K562 (cell line): ENCODE results near the gene CFP. TPM values are rescaled to one million over a fixed set of nuclear protein-coding genes. Genes with fewer than 3 reads are reported as not detected.

Source experiments
- ADNP ChIP-seq: fragments of 200-800 bp; sonication (Bioruptor generic); IDR thresholded peaks from 2 replicates; pipeline ENCODE4 v1.6.1; 2016; ENCODE audit warnings: missing genetic modification characterization, missing compliant biosample characterization
- CREM ChIP-seq: IDR thresholded peaks from 2 replicates; pipeline ENCODE4 v1.6.1; 2014; ENCODE audit warnings: antibody characterized with exemption, low read depth
- HCFC1 ChIP-seq: IDR thresholded peaks from 2 replicates; pipeline ENCODE4 v1.6.1; 2012; ENCODE audit warnings: low read depth, low read length, improper control_type of control experiment
- HSF4 ChIP-seq: fragments of 250-450 bp; sonication (Bioruptor Pico); IDR thresholded peaks from 2 replicates; pipeline ENCODE4 v2.1.2; 2022; ENCODE audit warnings: mild to moderate bottlenecking, moderate library complexity, borderline replicate concordance
- KLF1 ChIP-seq: fragments of 450-650 bp; IDR thresholded peaks from 2 replicates; pipeline ENCODE4 v1.6.1; 2016; ENCODE audit warnings: missing genetic modification characterization, missing compliant biosample characterization
- MEIS2 ChIP-seq: fragments of 450-650 bp; IDR thresholded peaks from 2 replicates; pipeline ENCODE4 v1.6.1; 2014; ENCODE audit warnings: mild to moderate bottlenecking; ENCODE audit not compliant: partially characterized antibody
- NCOR1 ChIP-seq: fragments of 450-650 bp; IDR thresholded peaks from 2 replicates; pipeline ENCODE4 v1.6.1; 2016; ENCODE audit warnings: mild to moderate bottlenecking, moderate library complexity
- RBFOX2 ChIP-seq: fragments of 200-400 bp; formaldehyde crosslinking; IDR thresholded peaks from 2 replicates; pipeline ENCODE4 v1.6.1; 2017; ENCODE audit warnings: low read depth, mild to moderate bottlenecking, low read length, moderate library complexity
- TCF7L2 ChIP-seq: fragments of 150-350 bp; IDR thresholded peaks from 2 replicates; pipeline ENCODE4 v1.6.1; 2016; ENCODE audit warnings: low read depth, mild to moderate bottlenecking, low read length, moderate library complexity
- ZNF511 ChIP-seq: sonication (generic); formaldehyde crosslinking; IDR thresholded peaks from 2 replicates; pipeline ENCODE4 v1.8.0; 2022; ENCODE audit warnings: mild to moderate bottlenecking, missing genetic modification reagents
- polyA plus RNA-seq, 8 experiments: library from polyadenylated mRNA; depleted of rRNA in 4 of 8; stranded (reverse) in 5 of 8; unstranded in 3 of 8; fragments of >200 nt; fragmentation: Nextera tagmentation in 2 of 8; fragmentation: Illumina TruSeq in 1 of 8; extraction: Ambion mirVana in 2 of 8; extraction: Trizol in 1 of 8; gene quantifications; 2 replicates each; pipeline versions ENCODE4 v1.2.1 to v1.2.3, GENCODE V29; 2011 to 2014; ENCODE audit warnings: inconsistent platforms in 1 of 8, missing spikeins in 1 of 8
- total RNA-seq, 7 experiments: library from RNA; depleted of rRNA in 6 of 7; stranded (reverse); fragments of >200 nt in 6 of 7; fragmentation: Illumina TruSeq in 2 of 7; extraction: Trizol in 2 of 7; gene quantifications; 2 replicates each; pipeline versions ENCODE4 v1.2.1 to v1.2.3, GENCODE V29; 2011 to 2021; ENCODE audit warnings: low replicate concordance in 1 of 7
- TF ChIP-seq, protein P1 (sequence below), 2 experiments: IDR thresholded peaks in 1 of 2; conservative IDR thresholded peaks in 1 of 2; 2 replicates each; pipeline ENCODE4 v1.6.1; 2016; ENCODE audit warnings: low read depth in 2 of 2, mild to moderate bottlenecking in 1 of 2, missing compliant biosample characterization in 1 of 2, missing genetic modification characterization in 1 of 2, moderate library complexity in 1 of 2
- TF ChIP-seq, protein P2 (sequence below), 2 experiments: fragments of 450-650 bp in 1 of 2; sonication (generic) in 1 of 2; formaldehyde crosslinking in 1 of 2; IDR thresholded peaks in 1 of 2; conservative IDR thresholded peaks in 1 of 2; 2 replicates each; pipeline versions ENCODE4 v1.6.1 to v1.8.1; 2016 to 2023; ENCODE audit warnings: mild to moderate bottlenecking in 2 of 2, moderate library complexity in 2 of 2, inconsistent platforms in 1 of 2, missing genetic modification reagents in 1 of 2
- TF ChIP-seq, protein P3 (sequence below): sonication (generic); formaldehyde crosslinking; IDR thresholded peaks from 2 replicates; pipeline ENCODE4 v1.8.1; 2023; ENCODE audit warnings: mild to moderate bottlenecking, missing genetic modification reagents
- TF ChIP-seq, protein P4 (sequence below): fragments of 450-650 bp; IDR thresholded peaks from 2 replicates; pipeline ENCODE4 v1.6.1; 2014; ENCODE audit warnings: low read depth, mild to moderate bottlenecking, moderate library complexity, borderline replicate concordance

CFP gene
- total and polyA plus RNA-seq, 9 of the 15 experiments (the other 6 are each of a cell fraction or from before 2014, with no cell fraction given), result 0.18 to 2.0 (median 0.55) TPM

GRCh38 chrX:47658684-47659420 lies 29.1 kb upstream of the CFP start, which contains the start of gene UXT (continued):
- TF ChIP-seq, protein P1, sequence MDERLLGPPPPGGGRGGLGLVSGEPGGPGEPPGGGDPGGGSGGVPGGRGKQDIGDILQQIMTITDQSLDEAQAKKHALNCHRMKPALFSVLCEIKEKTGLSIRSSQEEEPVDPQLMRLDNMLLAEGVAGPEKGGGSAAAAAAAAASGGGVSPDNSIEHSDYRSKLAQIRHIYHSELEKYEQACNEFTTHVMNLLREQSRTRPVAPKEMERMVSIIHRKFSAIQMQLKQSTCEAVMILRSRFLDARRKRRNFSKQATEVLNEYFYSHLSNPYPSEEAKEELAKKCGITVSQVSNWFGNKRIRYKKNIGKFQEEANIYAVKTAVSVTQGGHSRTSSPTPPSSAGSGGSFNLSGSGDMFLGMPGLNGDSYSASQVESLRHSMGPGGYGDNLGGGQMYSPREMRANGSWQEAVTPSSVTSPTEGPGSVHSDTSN (CRISPR knock-in tag; IDR thresholded peaks at IDR 0.05; ENCODE audit: low read depth), result no peak; the same call in 1 of the 2 replicates
- TF ChIP-seq, protein P1 (tag; conservative IDR thresholded peaks at IDR 0.05; ENCODE audit: low read depth), result peak; percentile 89
- TF ChIP-seq NCOR1 (peak; percentile 27), RBFOX2 (peak; percentile 95), HCFC1 (peak; percentile 72), CREM (peak; percentile 98), ADNP (tag) (peak; percentile 8; the same call in 1 of the 2 replicates), ZNF511 (peak; percentile 67; the same call in 1 of the 2 replicates), KLF1 (peak; percentile 99), HSF4 (CRISPR knock-in tag) (no peak), MEIS2 (peak; percentile 73), TCF7L2 (0 out of 2 replicates have a peak, but pooled peaks have one; percentile 59)
- TF ChIP-seq, protein P2, sequence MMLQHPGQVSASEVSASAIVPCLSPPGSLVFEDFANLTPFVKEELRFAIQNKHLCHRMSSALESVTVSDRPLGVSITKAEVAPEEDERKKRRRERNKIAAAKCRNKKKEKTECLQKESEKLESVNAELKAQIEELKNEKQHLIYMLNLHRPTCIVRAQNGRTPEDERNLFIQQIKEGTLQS (IDR thresholded peaks at IDR 0.05), result peak; percentile 74
- TF ChIP-seq, protein P2 (CRISPR knock-in tag; conservative IDR thresholded peaks at IDR 0.05), result no peak; the same call in 1 of the 2 replicates
- TF ChIP-seq, protein P3, sequence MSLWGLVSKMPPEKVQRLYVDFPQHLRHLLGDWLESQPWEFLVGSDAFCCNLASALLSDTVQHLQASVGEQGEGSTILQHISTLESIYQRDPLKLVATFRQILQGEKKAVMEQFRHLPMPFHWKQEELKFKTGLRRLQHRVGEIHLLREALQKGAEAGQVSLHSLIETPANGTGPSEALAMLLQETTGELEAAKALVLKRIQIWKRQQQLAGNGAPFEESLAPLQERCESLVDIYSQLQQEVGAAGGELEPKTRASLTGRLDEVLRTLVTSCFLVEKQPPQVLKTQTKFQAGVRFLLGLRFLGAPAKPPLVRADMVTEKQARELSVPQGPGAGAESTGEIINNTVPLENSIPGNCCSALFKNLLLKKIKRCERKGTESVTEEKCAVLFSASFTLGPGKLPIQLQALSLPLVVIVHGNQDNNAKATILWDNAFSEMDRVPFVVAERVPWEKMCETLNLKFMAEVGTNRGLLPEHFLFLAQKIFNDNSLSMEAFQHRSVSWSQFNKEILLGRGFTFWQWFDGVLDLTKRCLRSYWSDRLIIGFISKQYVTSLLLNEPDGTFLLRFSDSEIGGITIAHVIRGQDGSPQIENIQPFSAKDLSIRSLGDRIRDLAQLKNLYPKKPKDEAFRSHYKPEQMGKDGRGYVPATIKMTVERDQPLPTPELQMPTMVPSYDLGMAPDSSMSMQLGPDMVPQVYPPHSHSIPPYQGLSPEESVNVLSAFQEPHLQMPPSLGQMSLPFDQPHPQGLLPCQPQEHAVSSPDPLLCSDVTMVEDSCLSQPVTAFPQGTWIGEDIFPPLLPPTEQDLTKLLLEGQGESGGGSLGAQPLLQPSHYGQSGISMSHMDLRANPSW (CRISPR knock-in tag), result peak; percentile 72; the same call in 1 of the 2 replicates
- TF ChIP-seq, protein P4, sequence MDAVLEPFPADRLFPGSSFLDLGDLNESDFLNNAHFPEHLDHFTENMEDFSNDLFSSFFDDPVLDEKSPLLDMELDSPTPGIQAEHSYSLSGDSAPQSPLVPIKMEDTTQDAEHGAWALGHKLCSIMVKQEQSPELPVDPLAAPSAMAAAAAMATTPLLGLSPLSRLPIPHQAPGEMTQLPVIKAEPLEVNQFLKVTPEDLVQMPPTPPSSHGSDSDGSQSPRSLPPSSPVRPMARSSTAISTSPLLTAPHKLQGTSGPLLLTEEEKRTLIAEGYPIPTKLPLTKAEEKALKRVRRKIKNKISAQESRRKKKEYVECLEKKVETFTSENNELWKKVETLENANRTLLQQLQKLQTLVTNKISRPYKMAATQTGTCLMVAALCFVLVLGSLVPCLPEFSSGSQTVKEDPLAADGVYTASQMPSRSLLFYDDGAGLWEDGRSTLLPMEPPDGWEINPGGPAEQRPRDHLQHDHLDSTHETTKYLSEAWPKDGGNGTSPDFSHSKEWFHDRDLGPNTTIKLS, result peak; percentile 28; the same call in 1 of the 2 replicates
